Naive thymus-derived CD8-positive, alpha-beta T cell (primary cell): Measurements from ENCODE around the gene C19orf38. TPM values are rescaled to one million over a fixed set of nuclear protein-coding genes. Genes with fewer than 3 reads are reported as not detected.
A peak's percentile ranks its signal among the peaks of the same experiment; 100 is the strongest.
"Not testable (repeated sequence)": the region's sequence is repeated elsewhere in the genome, so short reads cannot be mapped to it uniquely, and the experiment has no call there.

Source experiments
- ATAC-seq, 2 donors: fragments of 150-1000 bp; cut with Tn5 transposase in 1 of 2; sonication (Bioruptor Pico), chemical (Tn5 transposase) in 1 of 2; 1 replicate in 1 of 2; 2 replicates in 1 of 2; pipeline ENCODE4 v1.10.0; 2021; ENCODE audit warnings: mild to moderate bottlenecking in 2 of 2, moderate library complexity in 2 of 2
- POLR2A ChIA-PET: fragments of 350-600 bp; sonication (Branson Sonifier 250); formaldehyde crosslinking; loops from one replicate; lab custom pipeline; 2021; ENCODE audit warnings: antibody characterized with exemption; lab: Charles Lee
- DNase-seq, 10 donors: peaks; one replicate each; pipeline versions ENCODE4 v3.0.0 to v3.0.0-alpha.2; 2020 to 2022
- H3K27ac Mint-ChIP-seq, 10 donors: one replicate each; pipeline ENCODE4 v1.8.0; 2020 to 2022; ENCODE audit warnings: mild to moderate bottlenecking in 10 of 10, mixed read lengths in 10 of 10, moderate library complexity in 4 of 10, inconsistent platforms in 1 of 10
- H3K27me3 Mint-ChIP-seq, 5 donors: one replicate each; pipeline ENCODE4 v1.8.0; 2021 to 2022; ENCODE audit warnings: mixed read lengths in 5 of 5
- H3K36me3 Mint-ChIP-seq, 3 donors: one replicate each; pipeline ENCODE4 v1.8.0; 2020 to 2022; ENCODE audit warnings: mixed read lengths in 3 of 3, mild to moderate bottlenecking in 2 of 3, inconsistent platforms in 1 of 3
- H3K4me1 Mint-ChIP-seq, 4 donors: one replicate each; pipeline ENCODE4 v1.8.0; 2021 to 2022; ENCODE audit warnings: mixed read lengths in 4 of 4
- H3K4me3 Mint-ChIP-seq, 10 donors: one replicate each; pipeline ENCODE4 v1.8.0; 2020 to 2022; ENCODE audit warnings: mild to moderate bottlenecking in 10 of 10, mixed read lengths in 10 of 10, moderate library complexity in 6 of 10, inconsistent platforms in 1 of 10
- H3K9me3 Mint-ChIP-seq, 9 donors: one replicate each; pipeline ENCODE4 v1.8.0; 2020 to 2022; ENCODE audit warnings: mixed read lengths in 9 of 9, mild to moderate bottlenecking in 3 of 9, inconsistent platforms in 1 of 9, moderate library complexity in 1 of 9
- polyA plus RNA-seq, 3 donors: library from polyadenylated mRNA; unstranded; fragments of 300-500 nt; fragmentation: Illumina TruSeq; gene quantifications; one replicate each; pipeline ENCODE4 v1.2.3, GENCODE V29; 2021
- total RNA-seq, 8 experiments: library from RNA in 2 of 8; stranded (reverse) in 2 of 8; gene quantifications; one replicate each; pipeline ENCODE4 v1.2.3 and lab custom pipeline; 2021 to 2026

Gene C19orf38
- total and polyA plus RNA-seq, 5 experiments from 2014 or later = 0.17 to 0.60 (median 0.41) TPM; not detected in 2

DNA sequence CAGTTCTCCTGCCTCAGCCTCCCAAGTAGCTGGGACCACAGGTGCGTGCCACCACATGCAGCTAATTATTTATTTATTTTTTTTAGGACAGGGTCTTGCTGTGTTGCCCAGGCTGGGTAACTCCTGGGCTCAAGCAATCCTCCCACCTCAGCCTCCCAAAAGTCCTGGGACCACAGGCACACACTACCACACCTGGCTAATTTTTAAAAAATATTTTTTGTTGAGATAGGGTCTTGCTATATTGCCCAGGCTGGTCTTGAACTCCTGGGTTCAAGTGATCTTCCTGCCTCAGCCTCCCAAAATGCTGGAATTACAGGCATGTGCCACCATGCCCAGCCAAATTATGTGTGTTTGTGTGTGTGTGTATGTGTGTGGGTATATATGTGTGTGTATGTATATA lies 8.7 kb downstream of the C19orf38 start:
- not testable (repeated sequence) for DNase-seq, H3K4me1 Mint-ChIP-seq, H3K4me3 Mint-ChIP-seq, H3K9me3 Mint-ChIP-seq, ATAC-seq, H3K36me3 Mint-ChIP-seq, H3K27me3 Mint-ChIP-seq
- H3K27ac Mint-ChIP-seq = peak overlapping the region in 1 of 10 donors; percentile 43
- POLR2A ChIA-PET = interaction anchor here (0.6 kb wide), 1 partner anchor 142 kb away, joined by 4 read pairs; no protein-coding TSS in a partner anchor

DNA sequence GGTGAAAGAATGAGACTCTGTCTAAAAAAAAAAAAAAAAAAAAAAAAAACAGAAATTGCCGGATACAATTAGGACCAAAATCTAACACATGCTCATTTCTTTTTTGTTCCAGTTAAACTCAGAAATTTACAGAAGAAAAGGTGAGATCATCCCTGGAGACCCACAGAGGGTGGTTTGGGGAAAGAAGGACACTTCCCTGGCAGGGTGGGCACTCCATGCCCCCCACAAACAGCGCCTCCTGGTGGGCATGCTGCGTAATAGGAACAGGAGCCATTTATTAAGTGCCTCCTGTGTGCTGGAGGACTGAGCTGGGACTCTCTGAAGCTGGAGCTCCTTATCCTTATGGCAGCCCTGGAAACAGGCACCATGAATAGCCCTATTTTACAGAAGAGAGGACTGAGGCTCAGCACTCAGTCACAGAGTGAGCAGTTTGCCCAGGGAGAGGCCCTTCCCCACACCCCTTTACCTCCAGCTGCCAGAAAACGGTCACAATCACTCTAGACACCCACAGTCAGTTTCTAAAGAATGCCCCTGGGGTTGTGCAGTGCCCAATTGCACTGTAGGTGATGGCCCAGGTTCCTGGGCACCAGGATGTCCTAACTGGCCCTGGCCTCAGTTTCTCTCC lies 10.1 kb downstream of the C19orf38 start:
- no peaks in the 10 kb centered on the region for H3K9me3 Mint-ChIP-seq
- H3K27me3 Mint-ChIP-seq = no peaks in the 10 kb centered on the region
- H3K36me3 Mint-ChIP-seq = no peaks in the 10 kb centered on the region
- POLR2A ChIA-PET = interaction anchor here (0.5 to 1.1 kb wide), 3 partner anchors 99 to 270 kb away, joined by 3 read pairs; no protein-coding TSS in a partner anchor
- H3K4me3 Mint-ChIP-seq = no peak overlapping the region
- H3K4me1 Mint-ChIP-seq = peaks cover 1 to 11% (median 3%) of the 10 kb centered on the region in 4 donors
- ATAC-seq (peak; percentile 36 to 42), DNase-seq (peak in 5 of 10 donors; percentile 31 to 54 (median 36))
- H3K27ac Mint-ChIP-seq = peak overlapping the region in 1 of 10 donors; percentile 24

DNA sequence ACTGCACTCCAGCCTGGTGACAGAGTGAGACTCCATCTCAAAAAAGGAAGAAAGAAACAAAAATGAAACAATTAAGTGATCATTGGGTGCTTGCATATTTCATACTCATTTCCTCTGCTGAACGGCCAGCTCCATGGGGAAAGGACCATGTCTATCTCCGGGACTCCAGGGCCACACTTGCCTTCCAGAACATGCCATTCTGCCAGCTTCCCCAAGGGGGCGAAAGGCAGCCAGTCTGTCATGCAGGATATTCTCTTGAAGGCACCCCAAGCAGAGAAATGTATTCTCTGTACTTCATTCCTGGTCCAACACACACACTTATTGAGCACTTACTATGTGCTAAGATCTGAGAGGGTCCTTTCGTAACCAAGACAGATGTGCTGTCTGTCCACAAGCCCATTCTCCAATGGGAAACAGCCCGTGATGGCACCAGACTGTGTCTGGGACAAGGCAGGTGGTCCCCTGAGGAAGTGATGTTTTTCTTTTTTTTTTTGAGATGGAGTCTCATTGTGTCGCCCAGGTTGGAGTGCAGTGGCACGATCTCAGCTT lies 13.0 kb downstream of the C19orf38 start:
- no peaks in the 10 kb centered on the region for H3K36me3 Mint-ChIP-seq
- H3K27ac Mint-ChIP-seq = peak overlapping the region in 1 of 10 donors; percentile 41
- DNase-seq = peak in 2 of 10 donors; percentile 12 to 23
- no peak overlapping the region for H3K4me3 Mint-ChIP-seq
- POLR2A ChIA-PET = no interaction called here
- H3K9me3 Mint-ChIP-seq = no peaks in the 10 kb centered on the region
- no peak for ATAC-seq
- no peaks in the 10 kb centered on the region for H3K27me3 Mint-ChIP-seq
- H3K4me1 Mint-ChIP-seq = peaks cover 7 to 24% (median 14%) of the 10 kb centered on the region in 4 donors

DNA sequence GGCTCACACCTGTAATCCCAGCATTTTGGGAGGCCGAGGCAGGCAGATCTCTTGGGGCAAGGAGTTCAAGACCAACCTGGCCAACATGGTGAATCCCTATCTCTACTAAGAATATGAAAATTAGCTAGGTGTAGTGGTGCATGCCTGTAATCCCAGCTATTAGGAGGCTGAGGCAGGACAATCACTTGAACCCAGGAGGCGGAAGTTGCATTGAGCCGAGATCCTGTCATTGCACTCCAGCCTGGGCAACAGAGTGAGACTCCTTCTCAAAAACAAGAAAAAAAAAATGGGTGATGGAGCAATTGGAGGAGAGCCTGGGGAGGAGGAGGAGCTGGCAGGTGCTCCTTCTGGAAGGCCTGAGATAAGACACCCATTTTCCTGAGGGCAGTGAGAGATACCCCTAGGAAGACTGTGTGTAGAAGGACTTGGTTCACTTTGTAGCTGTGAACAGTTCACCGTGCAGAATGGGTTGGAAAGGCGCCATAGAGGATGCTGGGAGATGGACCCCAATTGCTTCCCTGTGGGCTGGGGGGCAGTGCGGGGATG lies 14.4 kb downstream of the C19orf38 start:
- Mint-ChIP-seq H3K4me3 (no peak overlapping the region), H3K36me3 (no peaks in the 10 kb centered on the region), H3K9me3 (no peaks in the 10 kb centered on the region), H3K27me3 (no peaks in the 10 kb centered on the region), H3K4me1 (peaks cover 7 to 26% (median 14%) of the 10 kb centered on the region in 4 donors), H3K27ac (no peak overlapping the region)
- DNase-seq (no peak), ATAC-seq (no peak)
- POLR2A ChIA-PET = interaction anchor here (0.5 to 0.7 kb wide), 2 partner anchors 8 to 311 kb away, joined by 4 to 5 read pairs; no protein-coding TSS in a partner anchor

DNA sequence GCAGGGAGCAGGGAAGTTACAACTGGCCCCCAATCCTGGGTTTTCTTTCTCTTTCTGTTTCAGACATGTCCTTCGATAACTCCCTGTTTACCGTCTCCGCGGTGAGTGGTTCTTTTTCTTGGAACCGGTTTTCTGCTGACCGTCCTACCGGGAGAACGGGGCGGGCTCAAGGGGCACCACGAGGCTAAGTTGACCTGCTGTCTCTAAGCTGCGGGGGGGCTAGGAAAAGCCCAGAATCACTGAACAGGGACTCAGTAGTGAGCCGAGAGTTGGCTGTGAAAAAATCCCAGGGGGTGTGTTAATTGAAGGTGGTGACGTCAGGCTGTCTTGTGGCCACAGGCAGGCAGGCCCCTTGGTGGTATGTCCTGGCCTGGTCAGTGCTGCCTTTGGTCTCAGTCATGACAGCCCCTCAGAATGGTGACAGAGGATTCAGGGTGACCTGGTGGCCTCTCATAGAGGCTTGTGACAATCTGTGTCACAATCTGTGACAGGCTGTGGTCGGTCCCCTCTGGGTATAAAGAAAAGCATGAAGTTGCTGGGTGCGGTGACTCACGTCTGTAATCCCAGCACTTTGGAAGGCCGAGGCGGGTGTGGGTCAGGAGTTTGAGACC lies 15.0 kb downstream of the C19orf38 start:
- no peaks in the 10 kb centered on the region for H3K36me3 Mint-ChIP-seq
- no peak overlapping the region for H3K4me3 Mint-ChIP-seq
- ATAC-seq (no peak), DNase-seq (no peak)
- H3K27me3 Mint-ChIP-seq = no peaks in the 10 kb centered on the region
- POLR2A ChIA-PET = interaction anchor here (2.7 kb wide), 1 partner anchor 146 kb away, joined by 16 read pairs; the partner anchor contains the start of gene DNM2
- no peaks in the 10 kb centered on the region for H3K9me3 Mint-ChIP-seq
- H3K27ac Mint-ChIP-seq = peak overlapping the region in 4 of 10 donors; percentile 9 to 66 (median 39)
- H3K4me1 Mint-ChIP-seq = peaks cover 7 to 32% (median 14%) of the 10 kb centered on the region in 4 donors

- peak overlapping the region in 9 of 10 donors; percentile 9 to 92 (median 76) for H3K27ac Mint-ChIP-seq
- POLR2A ChIA-PET = interaction anchor here (0.6 to 2.7 kb wide), 5 partner anchors 8 to 1281 kb away, joined by 4 to 16 read pairs (median 7); partner anchors contain the start of genes DNM2 and TMED1
- H3K4me1 Mint-ChIP-seq = peaks cover 7 to 32% (median 14%) of the 10 kb centered on the region in 4 donors
- no peaks in the 10 kb centered on the region for H3K36me3 Mint-ChIP-seq
- no peaks in the 10 kb centered on the region for H3K9me3 Mint-ChIP-seq
- peak overlapping the region in 6 of 10 donors; percentile 3 to 55 (median 30) for H3K4me3 Mint-ChIP-seq
- peak; percentile 63 to 88 (median 75) for DNase-seq
- no peaks in the 10 kb centered on the region for H3K27me3 Mint-ChIP-seq
- ATAC-seq = peak; percentile 96 to 99
These were observed 16.3 kb downstream of the C19orf38 start for GRCh38 chr19:10864538-10864899.

GRCh38 chr19:10866495-10866894 lies 18.3 kb downstream of the C19orf38 start:
- DNase-seq (no peak), ATAC-seq (no peak)
- Mint-ChIP-seq H3K9me3 (no peaks in the 10 kb centered on the region), H3K27me3 (no peaks in the 10 kb centered on the region), H3K36me3 (no peaks in the 10 kb centered on the region), H3K4me3 (no peak overlapping the region), H3K27ac (no peak overlapping the region), H3K4me1 (peaks cover 7 to 36% (median 18%) of the 10 kb centered on the region in 4 donors)
- POLR2A ChIA-PET = interaction anchor here (0.7 to 1.1 kb wide), 4 partner anchors 22 to 1049 kb away, joined by 3 read pairs; no protein-coding TSS in a partner anchor

DNA sequence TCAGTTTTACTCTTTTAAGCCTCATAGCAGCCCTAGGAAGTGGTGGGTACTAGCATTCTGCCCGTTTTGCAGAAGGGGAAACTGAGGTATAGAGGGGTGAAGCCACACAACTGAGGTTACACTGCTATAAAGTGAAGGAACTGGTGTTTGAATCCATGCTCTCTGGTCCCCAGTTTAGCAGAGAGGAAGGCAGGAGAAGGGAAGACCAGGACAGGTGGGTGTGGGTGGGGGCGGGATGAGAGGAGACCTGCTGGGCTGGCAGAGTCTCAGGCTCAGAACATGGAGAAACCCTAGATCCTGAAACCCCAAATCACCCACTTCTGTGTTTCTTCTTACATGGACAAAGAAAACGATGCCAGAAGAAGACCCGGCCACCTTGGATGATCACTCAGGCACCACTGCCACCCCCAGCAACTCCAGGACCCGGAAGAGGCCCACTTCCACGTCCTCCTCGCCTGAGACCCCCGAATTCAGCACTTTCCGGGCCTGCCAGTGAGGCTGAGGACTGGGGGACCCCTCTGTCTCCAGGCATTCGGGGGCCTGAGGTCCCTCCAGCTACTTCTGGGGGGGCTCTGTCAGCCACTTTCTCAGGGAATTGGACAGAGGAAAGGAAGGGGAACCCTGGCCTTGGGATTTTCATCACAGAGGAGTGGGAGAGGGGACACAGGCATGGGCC lies 20.8 kb downstream of the C19orf38 start:
- Mint-ChIP-seq H3K27ac (peak overlapping the region in 3 of 10 donors; percentile 56 to 81 (median 60)), H3K27me3 (no peaks in the 10 kb centered on the region), H3K4me1 (peaks cover 11 to 37% (median 25%) of the 10 kb centered on the region in 4 donors), H3K36me3 (no peaks in the 10 kb centered on the region), H3K9me3 (no peaks in the 10 kb centered on the region), H3K4me3 (peak overlapping the region in 3 of 10 donors; percentile 24 to 58 (median 52))
- POLR2A ChIA-PET = interaction anchor here (2.0 kb wide), 1 partner anchor 152 kb away, joined by 6 read pairs; no protein-coding TSS in a partner anchor
- ATAC-seq (no peak), DNase-seq (no peak)

DNA sequence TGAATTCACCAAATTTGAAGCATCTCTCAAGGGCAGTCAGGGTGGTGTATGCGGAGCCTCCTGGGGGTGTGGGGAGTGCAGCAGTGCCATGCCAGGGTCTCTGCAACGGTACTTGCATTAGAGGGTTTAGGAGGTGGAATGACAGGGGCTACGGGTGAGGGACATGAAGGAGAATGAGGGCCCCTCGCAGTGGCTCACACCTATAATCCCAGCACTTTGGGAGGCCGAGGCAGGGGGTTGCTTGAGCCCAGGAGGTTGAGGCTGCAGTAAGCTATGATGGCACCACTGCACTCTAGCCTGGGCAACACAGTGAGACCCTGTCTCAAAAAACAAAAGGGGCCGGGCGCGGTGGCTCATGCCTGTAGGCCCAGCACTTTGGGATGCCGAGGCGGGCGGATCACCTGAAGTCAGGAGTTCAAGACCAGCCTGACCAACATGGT lies 21.7 kb downstream of the C19orf38 start:
- Mint-ChIP-seq H3K27ac (peak overlapping the region in 7 of 10 donors; percentile 31 to 90 (median 60)), H3K4me3 (peak overlapping the region in 9 of 10 donors; percentile 8 to 87 (median 74)), H3K4me1 (peaks cover 5 to 29% (median 20%) of the 10 kb centered on the region in 4 donors)
- not testable (repeated sequence) for ATAC-seq, H3K36me3 Mint-ChIP-seq, H3K9me3 Mint-ChIP-seq, H3K27me3 Mint-ChIP-seq, DNase-seq
- POLR2A ChIA-PET = interaction anchor here (0.6 to 2.1 kb wide), 3 partner anchors 34 to 152 kb away, joined by 8 read pairs; partner anchors contain the start of genes DNM2 and TMED1

- POLR2A ChIA-PET = interaction anchor here (0.6 to 2.1 kb wide), 6 partner anchors 8 to 460 kb away, joined by 3 to 8 read pairs (median 6); partner anchors contain the start of genes DNM2 and TMED1
- Mint-ChIP-seq H3K9me3 (no peaks in the 10 kb centered on the region), H3K36me3 (peaks cover 0 to 2% (median 0%) of the 10 kb centered on the region in 3 donors), H3K27ac (peak overlapping the region in 9 of 10 donors; percentile 43 to 93 (median 81)), H3K4me1 (peaks cover 5 to 29% (median 20%) of the 10 kb centered on the region in 4 donors), H3K27me3 (no peaks in the 10 kb centered on the region), H3K4me3 (peak overlapping the region; percentile 74 to 87 (median 78))
- no peak for ATAC-seq
- DNase-seq = no peak
These were observed 22.3 kb downstream of the C19orf38 start for GRCh38 chr19:10870501-10870954.

DNA sequence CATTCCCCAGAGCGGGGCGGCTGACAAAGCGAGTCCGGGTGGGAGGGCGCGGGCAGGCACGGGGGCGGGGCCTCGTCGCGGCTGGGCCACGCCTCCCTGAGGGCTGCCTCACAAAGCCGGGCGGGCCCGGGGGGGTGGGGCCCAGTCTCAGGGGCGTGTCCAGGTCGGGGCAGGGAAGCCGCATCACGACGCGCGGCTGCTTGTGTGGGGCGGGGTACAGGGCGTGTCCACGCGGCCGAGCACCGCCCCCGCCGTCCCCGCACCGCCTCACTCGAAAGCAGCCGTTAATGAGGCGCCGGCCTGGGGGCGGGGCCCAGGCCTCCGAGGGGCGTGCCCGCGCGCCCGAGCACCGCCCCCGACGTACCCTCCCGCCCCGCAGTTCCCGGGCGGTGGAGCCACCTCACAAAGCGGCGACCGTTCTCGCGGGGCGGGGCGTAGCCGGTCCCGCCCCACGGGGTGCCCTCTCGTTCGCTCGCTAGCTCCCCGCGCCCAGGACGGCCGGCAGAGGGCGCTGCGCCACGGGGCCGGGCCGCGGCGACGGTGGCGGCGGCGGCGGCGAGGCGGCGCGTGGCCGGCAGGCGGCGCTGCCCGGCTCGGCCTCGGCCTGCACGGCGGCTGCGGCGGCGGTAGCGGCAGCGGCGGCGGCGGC lies 22.9 kb downstream of the C19orf38 start, which contains the start of gene CARM1:
CARM1 (plus strand) TSS at position 599 of the 649 bp plus-strand sequence. CDS start 150 bp downstream, outside the sequence.
- peak; percentile 95 to 100 (median 99) for DNase-seq
- peak within 1 kb of the TSS; percentile 29 to 93 (median 84) for H3K27ac Mint-ChIP-seq
- H3K4me3 Mint-ChIP-seq = peak within 1 kb of the TSS; percentile 74 to 93 (median 82)
- H3K9me3 Mint-ChIP-seq = no peaks in the 10 kb centered on the region
- ATAC-seq = peak; percentile 84 to 86
- peaks cover 5 to 29% (median 20%) of the 10 kb centered on the region in 4 donors for H3K4me1 Mint-ChIP-seq
- H3K36me3 Mint-ChIP-seq = peaks cover 0 to 2% (median 0%) of the 10 kb centered on the region in 3 donors
- POLR2A ChIA-PET = interaction anchor here (0.6 to 2.1 kb wide), 5 partner anchors 9 to 460 kb away, joined by 3 to 8 read pairs (median 4); partner anchors contain the start of genes DNM2 and TMED1
- no peaks in the 10 kb centered on the region for H3K27me3 Mint-ChIP-seq
